Tibial nerve (tissue), 4 donors: ENCODE measurements around the gene TRAP1. TPM values are rescaled to one million over a fixed set of nuclear protein-coding genes. Genes with fewer than 3 reads are reported as not detected.
"Not testable (repeated sequence)": the region's sequence is repeated elsewhere in the genome, so short reads cannot be mapped to it uniquely, and the experiment has no call there.

Experiments
- DNase-seq, 2 donors: peaks; one replicate each; pipeline ENCODE4 v3.0.0-alpha.2; 2019; ENCODE audit warnings: low spot score in 2 of 2
- H3K27ac ChIP-seq, 4 donors: fragments of 200-600 bp; sonication (generic) in 3 of 4; one replicate each; pipeline ENCODE4 v1.5.1; 2017 to 2019; ENCODE audit warnings: mild to moderate bottlenecking in 1 of 4
- H3K27me3 ChIP-seq, 2 donors: fragments of 200-600 bp; sonication (generic) in 1 of 2; one replicate each; pipeline versions ENCODE4 v1.5.1 to v1.6.0; 2017 to 2019
- H3K36me3 ChIP-seq, 3 donors: fragments of 200-600 bp; sonication (generic); one replicate each; pipeline ENCODE4 v1.5.1; 2018 to 2019
- H3K4me1 ChIP-seq, 4 donors: fragments of 200-600 bp; sonication (generic) in 3 of 4; one replicate each; pipeline ENCODE4 v1.5.1; 2017 to 2019
- H3K4me3 ChIP-seq, 4 donors: fragments of 200-600 bp; sonication (generic) in 3 of 4; one replicate each; pipeline ENCODE4 v1.5.1; 2017 to 2019; ENCODE audit warnings: mild to moderate bottlenecking in 1 of 4, moderate library complexity in 1 of 4
- H3K9me3 ChIP-seq, 4 donors: fragments of 200-600 bp; sonication (generic) in 3 of 4; one replicate each; pipeline ENCODE4 v1.5.1; 2017 to 2019
- CTCF ChIP-seq, 5 experiments: fragments of 200-600 bp in 3 of 5; fragments of 450-650 bp in 2 of 5; sonication (generic) in 3 of 5; IDR thresholded peaks; one replicate each; pipeline ENCODE4 v1.5.1; 2016 to 2019; ENCODE audit warnings: antibody characterized with exemption in 5 of 5, mild to moderate bottlenecking in 3 of 5, moderate library complexity in 2 of 5
- EP300 ChIP-seq, 2 donors: sonication (generic); formaldehyde crosslinking; IDR thresholded peaks; one replicate each; pipeline ENCODE4 v1.6.1; 2017; ENCODE audit warnings: antibody characterized with exemption in 2 of 2, mild to moderate bottlenecking in 1 of 2
- POLR2A ChIP-seq, 2 donors: fragments of 450-650 bp; IDR thresholded peaks; one replicate each; pipeline ENCODE4 v1.6.1; 2017; ENCODE audit warnings: antibody characterized with exemption in 2 of 2, mild to moderate bottlenecking in 2 of 2, moderate library complexity in 2 of 2
- WGBS, 2 donors: methylation state at CpG; one replicate each; pipeline ENCODE4 v1.1.5; 2018; 5-methylcytosine and 5-hydroxymethylcytosine counted together
- total RNA-seq, 4 donors: library from RNA; depleted of rRNA; stranded (reverse); fragments of >200 nt; gene quantifications; one replicate each; pipeline ENCODE4 v1.1.0, GENCODE V29; 2016

Gene TRAP1
- total RNA-seq, 4 donors from 2014 or later: 61.6 to 146 (median 74.2) TPM

DNA sequence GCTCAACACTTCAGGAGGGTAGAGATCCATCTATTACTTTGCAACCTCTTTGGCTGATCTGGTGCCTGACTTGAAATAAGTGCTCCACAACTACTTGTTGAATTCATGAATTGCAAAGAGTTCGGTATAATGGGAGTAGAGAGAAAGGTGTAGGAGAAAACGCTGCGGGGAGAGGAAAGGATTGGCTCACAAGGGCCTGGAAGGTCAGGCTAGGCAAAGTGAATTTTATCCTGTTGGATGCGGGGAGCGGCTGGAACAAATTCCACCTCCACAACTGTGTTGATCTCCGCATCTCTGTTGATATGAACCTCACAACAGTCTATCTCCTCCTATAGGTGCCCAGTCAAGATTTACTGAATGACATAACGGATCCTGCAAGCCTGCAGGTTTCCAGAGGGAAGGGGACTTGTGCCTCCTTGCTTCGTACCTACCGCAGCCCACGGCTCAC, 106.6 kb downstream of the TRAP1 start:
- peaks cover 0 to 15% (median 0%) of the 10 kb centered on the region in 3 donors for H3K36me3 ChIP-seq
- H3K4me3 ChIP-seq: peak overlapping the region; percentile 61 to 99 (median 84)
- H3K4me1 ChIP-seq: peaks cover 0 to 29% (median 12%) of the 10 kb centered on the region in 4 donors
- TF ChIP-seq EP300 (IDR thresholded peaks at IDR 0.05) (no peak), CTCF (IDR thresholded peaks at IDR 0.05) (no peak), POLR2A (IDR thresholded peaks at IDR 0.05) (no peak)
- peak overlapping the region in 3 of 4 donors; percentile 73 to 89 (median 88) for H3K27ac ChIP-seq
- H3K27me3 ChIP-seq: no peaks in the 10 kb centered on the region
- 3 to 4% methylated on average over 10 of the region's 10 CpGs for WGBS, 2 donors
- no peak for DNase-seq
- H3K9me3 ChIP-seq: no peaks in the 10 kb centered on the region

GRCh38 chr16:3609895-3610697, 107.2 kb downstream of the TRAP1 start:
- Histone ChIP-seq H3K4me1 (peaks cover 0 to 29% (median 12%) of the 10 kb centered on the region in 4 donors), H3K36me3 (peaks cover 0 to 19% (median 0%) of the 10 kb centered on the region in 3 donors), H3K27ac (no peak overlapping the region), H3K27me3 (no peaks in the 10 kb centered on the region), H3K9me3 (no peaks in the 10 kb centered on the region), H3K4me3 (peak overlapping the region in 2 of 4 donors; percentile 61 to 94)
- 68 to 70% methylated on average over 14 of the region's 14 CpGs for WGBS, 2 donors
- no peak for TF ChIP-seq POLR2A (IDR thresholded peaks at IDR 0.05)
- TF ChIP-seq EP300 (IDR thresholded peaks at IDR 0.05): no peak
- no peak for TF ChIP-seq CTCF (IDR thresholded peaks at IDR 0.05)
- DNase-seq: no peak

DNA sequence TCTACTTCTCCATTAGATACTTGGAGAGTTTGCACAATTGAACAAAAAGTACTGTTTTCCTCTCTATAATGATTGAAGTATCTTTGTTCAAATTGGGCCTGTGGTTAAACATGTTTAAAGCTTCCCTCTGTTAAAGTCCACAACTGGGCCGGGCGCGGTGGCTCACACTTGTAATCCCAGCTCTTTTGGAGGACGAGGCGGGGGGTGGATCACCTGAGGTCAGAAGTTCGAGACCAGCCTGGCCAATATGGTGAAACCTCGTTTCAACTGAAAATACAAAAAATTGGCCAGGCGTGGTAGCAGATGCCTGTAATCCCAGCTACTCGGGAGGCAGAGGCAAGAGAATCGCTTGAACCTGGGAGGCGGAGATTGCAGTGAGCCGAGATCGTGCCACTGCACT, 108.3 kb downstream of the TRAP1 start:
- H3K27ac ChIP-seq, H3K4me3 ChIP-seq, H3K27me3 ChIP-seq, DNase-seq, H3K9me3 ChIP-seq: not testable (repeated sequence)
- Histone ChIP-seq H3K36me3 (peaks cover 0 to 23% (median 0%) of the 10 kb centered on the region in 3 donors), H3K4me1 (peaks cover 0 to 29% (median 12%) of the 10 kb centered on the region in 4 donors)
- WGBS, 2 donors: 95 to 96% methylated on average over 13 of the region's 13 CpGs

DNA sequence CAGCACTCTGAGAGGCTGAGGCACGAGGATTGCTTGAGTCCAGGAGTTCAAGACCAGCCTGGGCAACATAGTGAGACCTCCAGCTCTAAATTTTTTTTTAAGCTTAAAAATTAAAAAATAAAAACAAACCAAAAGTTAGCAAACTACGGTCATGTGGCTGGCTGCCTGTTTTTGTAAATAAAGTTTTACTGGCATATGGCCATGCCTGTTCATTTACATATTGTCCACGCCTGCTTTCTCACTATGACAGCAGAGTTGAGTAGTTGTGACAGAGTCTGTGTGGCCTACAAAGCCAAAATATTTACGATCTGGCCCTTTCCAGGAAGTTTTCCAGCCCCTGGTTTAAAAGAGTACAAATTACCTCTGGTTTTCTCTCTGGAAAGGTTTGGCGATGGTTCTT, 109.3 kb downstream of the TRAP1 start:
- Histone ChIP-seq H3K4me3 (no peak overlapping the region), H3K9me3 (no peaks in the 10 kb centered on the region), H3K27ac (no peak overlapping the region), H3K27me3 (no peaks in the 10 kb centered on the region), H3K4me1 (peaks cover 0 to 26% (median 12%) of the 10 kb centered on the region in 4 donors), H3K36me3 (peaks cover 0 to 32% (median 0%) of the 10 kb centered on the region in 3 donors)
- TF ChIP-seq CTCF (IDR thresholded peaks at IDR 0.05) (no peak), EP300 (IDR thresholded peaks at IDR 0.05) (no peak), POLR2A (IDR thresholded peaks at IDR 0.05) (no peak)
- 83% methylated on average over 5 of the region's 5 CpGs for WGBS, 2 donors
- no peak for DNase-seq

Other genes with a start within 250 kb of the TRAP1 start
- gene C16orf90, start 222.0 kb downstream of the TRAP1 start, total RNA-seq: not detected
- gene CLUAP1, start 216.5 kb downstream of the TRAP1 start, total RNA-seq: 10 to 100 TPM; 22.3 to 36.9 (median 29.7) TPM
- under 1 TPM; 0.59 to 0.90 (median 0.75) TPM for gene NLRC3, start 140.1 kb downstream of the TRAP1 start, total RNA-seq
- 1 to 10 TPM; 4.8 to 8.1 (median 5.6) TPM for gene SLX4, start 105.9 kb downstream of the TRAP1 start, total RNA-seq
- gene DNASE1, start 62.8 kb downstream of the TRAP1 start, total RNA-seq: 10 to 100 TPM; 14.4 to 32.0 (median 22.4) TPM
- gene CREBBP, start 163.2 kb upstream of the TRAP1 start, total RNA-seq: 100 to 1,000 TPM in 1 of 4 donors, 10 to 100 TPM in 3; 67.1 to 106 (median 91.0) TPM